Smooth muscle cell of the coronary artery (primary cell): ENCODE data around the gene CWC27. TPM values are rescaled to one million over a fixed set of nuclear protein-coding genes. Genes with fewer than 3 reads are reported as not detected.

Source experiments
- total RNA-seq: library from RNA; depleted of rRNA; stranded (reverse); fragments of >200 nt; gene quantifications from 2 replicates; pipeline ENCODE4 v1.2.3, GENCODE V29; 2014; ENCODE audit warnings: low replicate concordance

CWC27 gene, protein sequence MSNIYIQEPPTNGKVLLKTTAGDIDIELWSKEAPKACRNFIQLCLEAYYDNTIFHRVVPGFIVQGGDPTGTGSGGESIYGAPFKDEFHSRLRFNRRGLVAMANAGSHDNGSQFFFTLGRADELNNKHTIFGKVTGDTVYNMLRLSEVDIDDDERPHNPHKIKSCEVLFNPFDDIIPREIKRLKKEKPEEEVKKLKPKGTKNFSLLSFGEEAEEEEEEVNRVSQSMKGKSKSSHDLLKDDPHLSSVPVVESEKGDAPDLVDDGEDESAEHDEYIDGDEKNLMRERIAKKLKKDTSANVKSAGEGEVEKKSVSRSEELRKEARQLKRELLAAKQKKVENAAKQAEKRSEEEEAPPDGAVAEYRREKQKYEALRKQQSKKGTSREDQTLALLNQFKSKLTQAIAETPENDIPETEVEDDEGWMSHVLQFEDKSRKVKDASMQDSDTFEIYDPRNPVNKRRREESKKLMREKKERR
- total RNA-seq = 12.1 and 15.0 TPM in 2 replicates

DNA sequence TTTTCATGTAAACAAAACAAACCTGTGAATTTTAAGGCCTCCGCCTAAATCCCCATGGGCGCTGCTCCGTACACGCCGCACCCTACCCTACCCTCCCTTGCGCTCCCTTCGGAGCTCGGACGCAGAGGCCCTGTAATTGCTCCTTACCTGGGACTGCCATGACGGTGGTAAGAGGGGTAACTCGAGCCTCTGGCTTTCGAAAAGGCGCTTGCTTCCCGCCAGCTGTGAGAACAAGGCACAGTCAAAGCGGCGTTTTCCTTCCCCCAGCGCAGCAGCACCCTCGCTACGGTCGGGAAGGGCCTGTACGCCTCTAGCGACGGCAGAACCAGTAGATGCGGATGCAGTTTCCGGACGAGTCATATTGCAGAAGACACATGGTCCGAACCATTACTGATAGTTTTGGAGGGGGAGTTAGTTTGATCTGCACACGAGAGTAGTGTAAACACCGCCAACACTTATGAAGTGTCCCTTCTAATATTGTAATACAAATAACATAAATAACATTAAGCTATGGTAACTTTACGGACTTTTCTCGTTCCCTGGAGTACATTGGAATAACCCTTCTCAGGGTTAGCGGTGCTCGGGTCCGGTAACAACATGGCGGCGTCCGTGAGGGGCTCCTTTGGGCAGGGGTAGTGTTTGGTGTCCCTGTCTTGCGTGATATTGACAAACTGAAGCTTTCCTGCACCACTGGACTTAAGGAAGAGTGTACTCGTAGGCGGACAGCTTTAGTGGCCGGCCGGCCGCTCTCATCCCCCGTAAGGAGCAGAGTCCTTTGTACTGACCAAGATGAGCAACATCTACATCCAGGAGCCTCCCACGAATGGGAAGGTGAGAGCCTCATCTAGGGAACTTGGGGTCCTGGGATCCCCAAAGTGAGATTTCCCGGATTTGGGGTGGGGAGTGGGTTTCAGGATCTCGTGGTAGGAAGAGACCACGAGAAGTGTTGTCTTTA, at the start of gene CWC27, which contains the start of gene SREK1IP1:
CWC27 (plus strand) TSS at position 573 of the 955 bp plus-strand sequence; CDS start at position 790, 217 bp downstream.
SREK1IP1 (minus strand) TSS at position 334 of the 955 bp plus-strand sequence; CDS start at position 160, 174 bp downstream.

Other genes with a start within 250 kb of the CWC27 start
- gene SHISAL2B, start 78.4 kb upstream of the CWC27 start, total RNA-seq = not detected in 2 replicates
- gene SREK1IP1, start 239 bp upstream of the CWC27 start, total RNA-seq = 7.3 and 8.6 TPM in 2 replicates